ENCODE data around the gene TOMM20. TPM values are rescaled to one million over a fixed set of nuclear protein-coding genes. Genes with fewer than 3 reads are reported as not detected.

Gene TOMM20
- total and polyA plus RNA-seq, 7 donors, result 44.7 to 90.9 (median 71.5) TPM

- intact Hi-C loops (cut with DNase I), result no loop called here
- peaks cover 10 to 69% of the 10 kb centered on the region in 2 donors for H3K36me3 ChIP-seq (ENCODE audit: insufficient read depth in 1 of 2, low read depth in 1 of 2)
- WGBS, 3 donors, result 92 to 96% (median 94%) methylated on average over 3 of the region's 3 CpGs
Measured at GRCh38 chr1:235133086-235133485, 4.4 kb upstream of the TOMM20 start.

GRCh38 chr1:235131961-235132360 is 3.3 kb upstream of the TOMM20 start:
- no peaks in the 10 kb centered on the region for H3K9me3 ChIP-seq
- peaks cover 10% of the 10 kb centered on the region for H3K4me1 ChIP-seq
- no peak for TF ChIP-seq CTCF (IDR thresholded peaks at IDR 0.05)
- WGBS, 3 donors, result 79 to 87% (median 86%) methylated on average over 6 of the region's 6 CpGs
- no peaks in the 10 kb centered on the region for H3K27me3 ChIP-seq (ENCODE audit: insufficient read depth in 3 of 3, low read length in 2 of 3)
- H3K36me3 ChIP-seq (ENCODE audit: insufficient read depth in 1 of 2, low read depth in 1 of 2), result peaks cover 2 to 57% of the 10 kb centered on the region in 2 donors
- ATAC-seq, result no peak
- no peak overlapping the region for H3K27ac ChIP-seq
- H3K4me3 ChIP-seq, result no peak overlapping the region
- no peak for DNase-seq
- intact Hi-C loops (cut with DNase I), result no loop called here

More at GRCh38 chr1:235133086-235133485, 4.4 kb upstream of the TOMM20 start:
- no peak for ATAC-seq
- Histone ChIP-seq H3K4me3 (no peak overlapping the region), H3K27ac (no peak overlapping the region), H3K4me1 (peaks cover 3% of the 10 kb centered on the region), H3K27me3 (ENCODE audit: insufficient read depth in 3 of 3, low read length in 2 of 3) (no peaks in the 10 kb centered on the region), H3K9me3 (no peaks in the 10 kb centered on the region)
- TF ChIP-seq CTCF (IDR thresholded peaks at IDR 0.05), result no peak
- DNase-seq, result no peak

- no peaks in the 10 kb centered on the region for H3K9me3 ChIP-seq
- intact Hi-C loops (cut with DNase I), result no loop called here
- 84 to 87% (median 85%) methylated on average over 7 of the region's 7 CpGs for WGBS, 3 donors
- no peaks in the 10 kb centered on the region for H3K27me3 ChIP-seq (ENCODE audit: insufficient read depth in 3 of 3, low read length in 2 of 3)
- H3K4me1 ChIP-seq, result peaks cover 13% of the 10 kb centered on the region
- DNase-seq, result no peak
- TF ChIP-seq CTCF (IDR thresholded peaks at IDR 0.05), result no peak
- no peak for ATAC-seq
- no peak overlapping the region for H3K27ac ChIP-seq
- H3K4me3 ChIP-seq, result no peak overlapping the region
- peaks cover 0 to 56% of the 10 kb centered on the region in 2 donors for H3K36me3 ChIP-seq (ENCODE audit: insufficient read depth in 1 of 2, low read depth in 1 of 2)
Measured at GRCh38 chr1:235130766-235131270, 2.2 kb upstream of the TOMM20 start.

GRCh38 chr1:235129774-235130570 is 1.3 kb upstream of the TOMM20 start:
- Histone ChIP-seq H3K9me3 (no peaks in the 10 kb centered on the region), H3K36me3 (ENCODE audit: insufficient read depth in 1 of 2, low read depth in 1 of 2) (peaks cover 0 to 55% of the 10 kb centered on the region in 2 donors), H3K27ac (peak overlapping the region; percentile 91), H3K27me3 (ENCODE audit: insufficient read depth in 3 of 3, low read length in 2 of 3) (no peaks in the 10 kb centered on the region), H3K4me3 (no peak overlapping the region), H3K4me1 (peaks cover 13% of the 10 kb centered on the region)
- WGBS, 3 donors, result 90 to 97% (median 91%) methylated on average over 4 of the region's 4 CpGs
- intact Hi-C loops (cut with DNase I), result loop anchor here in 1 of 2 donors (5.0 kb wide), 1 partner anchor 32 kb away; the partner anchor contains the start of gene RBM34
- DNase-seq (no peak), ATAC-seq (no peak)
- no peak for TF ChIP-seq CTCF (IDR thresholded peaks at IDR 0.05)
